ENCODE results near the gene CECR2. TPM values are rescaled to one million over a fixed set of nuclear protein-coding genes. Genes with fewer than 3 reads are reported as not detected.

Gene CECR2
- 2.1 TPM in 2 replicates for polyA plus RNA-seq
- polyA minus RNA-seq = 6.1 and 7.6 TPM in 2 replicates

DNA sequence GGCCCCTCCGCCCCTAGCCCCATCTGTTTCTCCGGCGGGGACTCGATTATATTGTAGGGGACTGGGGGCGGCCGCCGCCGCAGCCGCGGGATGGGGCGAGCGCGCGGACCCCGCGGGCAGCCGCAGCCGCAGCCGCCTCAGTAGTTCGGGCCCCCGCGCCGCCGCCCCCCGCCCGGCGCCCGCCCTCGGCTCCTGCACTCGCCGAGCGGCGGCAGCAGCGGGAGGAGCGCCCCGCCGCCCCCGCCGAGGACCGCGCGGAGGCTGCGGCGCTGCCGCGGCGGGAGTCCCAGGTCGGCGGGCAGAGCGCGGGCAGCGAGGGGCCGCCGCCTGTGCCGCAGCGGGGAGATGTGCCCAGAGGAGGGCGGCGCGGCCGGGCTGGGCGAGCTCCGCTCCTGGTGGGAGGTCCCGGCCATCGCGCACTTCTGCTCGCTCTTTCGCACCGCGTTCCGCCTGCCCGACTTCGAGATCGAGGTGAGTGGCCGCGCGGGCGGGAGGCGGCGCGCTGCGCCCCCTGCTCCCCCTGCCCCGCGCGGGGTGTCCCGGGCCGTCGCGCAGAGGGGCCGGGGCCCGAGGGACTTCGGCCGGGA, at the start of gene CECR2:
Gene CECR2 (plus strand): TSS at position 22 of the 587 bp plus-strand sequence. CDS start 324 bp downstream, at position 346.
- H3K79me2 ChIP-seq (replicated peaks; ENCODE audit: insufficient read depth, low read length) = peaks cover 44% of the 10 kb centered on the region
- H3K27me3 ChIP-seq (ENCODE audit: insufficient read depth, low read depth, low read length) = no peaks in the 10 kb centered on the region
- no peaks in the 10 kb centered on the region for H3F3A ChIP-seq (ENCODE audit: insufficient read depth, low read length, poor library complexity, severe bottlenecking)
- H3K9ac ChIP-seq (ENCODE audit: low read length) = peak within 1 kb of the TSS; percentile 63
- H2AFZ ChIP-seq (ENCODE audit: low read depth, low read length) = peak within 1 kb of the TSS; percentile 12
- H3K9me3 ChIP-seq (ENCODE audit: low read length) = no peaks in the 10 kb centered on the region
- peak within 1 kb of the TSS; percentile 35 for H3K27ac ChIP-seq (ENCODE audit: low read length)
- no peaks in the 10 kb centered on the region for H4K20me1 ChIP-seq (ENCODE audit: insufficient read depth)
- H3K36me3 ChIP-seq (ENCODE audit: insufficient read depth, low read length) = no peaks in the 10 kb centered on the region
- no peaks in the 10 kb centered on the region for H3K9me2 ChIP-seq (ENCODE audit: insufficient read depth, low read length)
- TF ChIP-seq EP300 (conservative IDR thresholded peaks at IDR 0.05; ENCODE audit: poor library complexity, severe bottlenecking) (peak; percentile 10), REST (IDR thresholded peaks at IDR 0.05; ENCODE audit: borderline replicate concordance) (no peak), RAD21 (conservative IDR thresholded peaks at IDR 0.05) (peak; percentile 48), MXI1 (conservative IDR thresholded peaks at IDR 0.05; ENCODE audit: poor library complexity, severe bottlenecking) (no peak), CTCF (IDR thresholded peaks at IDR 0.05; ENCODE audit: poor library complexity, severe bottlenecking) (peak; percentile 31), TAF1 (IDR thresholded peaks at IDR 0.05; ENCODE audit: low read depth) (no peak), SMC3 (conservative IDR thresholded peaks at IDR 0.05; ENCODE audit: poor library complexity) (peak; percentile 35), POLR2AphosphoS5 (IDR thresholded peaks at IDR 0.05) (no peak), EZH2 (IDR thresholded peaks at IDR 0.05; ENCODE audit: borderline replicate concordance, insufficient read depth, low read length, poor library complexity, severe bottlenecking) (no peak)
- peak within 1 kb of the TSS; percentile 37 for H3K4me2 ChIP-seq (ENCODE audit: low read length)
- peak within 1 kb of the TSS; percentile 90 for H3K4me3 ChIP-seq (ENCODE audit: low read length)

- no peak overlapping the region for H3K4me2 ChIP-seq (ENCODE audit: low read length)
- H4K20me1 ChIP-seq (ENCODE audit: insufficient read depth) = no peaks in the 10 kb centered on the region
- no peak overlapping the region for H3K9ac ChIP-seq (ENCODE audit: low read length)
- TF ChIP-seq REST (IDR thresholded peaks at IDR 0.05; ENCODE audit: borderline replicate concordance) (no peak), TAF1 (IDR thresholded peaks at IDR 0.05; ENCODE audit: low read depth) (no peak), POLR2AphosphoS5 (IDR thresholded peaks at IDR 0.05) (no peak), RAD21 (conservative IDR thresholded peaks at IDR 0.05) (no peak)
- no peaks in the 10 kb centered on the region for H3K79me2 ChIP-seq (replicated peaks; ENCODE audit: insufficient read depth, low read length)
- no peaks in the 10 kb centered on the region for H3K36me3 ChIP-seq (ENCODE audit: insufficient read depth, low read length)
- no peak overlapping the region for H3K4me3 ChIP-seq (ENCODE audit: low read length)
- no peaks in the 10 kb centered on the region for H3K9me2 ChIP-seq (ENCODE audit: insufficient read depth, low read length)
- no peaks in the 10 kb centered on the region for H3K27me3 ChIP-seq (ENCODE audit: insufficient read depth, low read depth, low read length)
- no peaks in the 10 kb centered on the region for H3F3A ChIP-seq (ENCODE audit: insufficient read depth, low read length, poor library complexity, severe bottlenecking)
- no peak overlapping the region for H3K27ac ChIP-seq (ENCODE audit: low read length)
- H3K9me3 ChIP-seq (ENCODE audit: low read length) = no peaks in the 10 kb centered on the region
- H2AFZ ChIP-seq (ENCODE audit: low read depth, low read length) = no peak overlapping the region
Measured at GRCh38 chr22:17319546-17319945, 49.7 kb upstream of the CECR2 start.
